ENCODE data around the gene NPC1L1.

GRCh38 chr7:44575054-44575453 is 33.9 kb upstream of the NPC1L1 start:
- TF ChIP-seq CTCF (IDR thresholded peaks at IDR 0.05; ENCODE audit: insufficient read depth, low read length): no peak
- TF ChIP-seq POLR2AphosphoS5 (IDR thresholded peaks at IDR 0.05; ENCODE audit: low read depth): no peak
- TF ChIP-seq GABPA (IDR thresholded peaks at IDR 0.05; ENCODE audit: low read depth): no peak
- TF ChIP-seq SPI1 (IDR thresholded peaks at IDR 0.05; ENCODE audit: borderline replicate concordance, low read depth): no peak
- TF ChIP-seq, protein P1, sequence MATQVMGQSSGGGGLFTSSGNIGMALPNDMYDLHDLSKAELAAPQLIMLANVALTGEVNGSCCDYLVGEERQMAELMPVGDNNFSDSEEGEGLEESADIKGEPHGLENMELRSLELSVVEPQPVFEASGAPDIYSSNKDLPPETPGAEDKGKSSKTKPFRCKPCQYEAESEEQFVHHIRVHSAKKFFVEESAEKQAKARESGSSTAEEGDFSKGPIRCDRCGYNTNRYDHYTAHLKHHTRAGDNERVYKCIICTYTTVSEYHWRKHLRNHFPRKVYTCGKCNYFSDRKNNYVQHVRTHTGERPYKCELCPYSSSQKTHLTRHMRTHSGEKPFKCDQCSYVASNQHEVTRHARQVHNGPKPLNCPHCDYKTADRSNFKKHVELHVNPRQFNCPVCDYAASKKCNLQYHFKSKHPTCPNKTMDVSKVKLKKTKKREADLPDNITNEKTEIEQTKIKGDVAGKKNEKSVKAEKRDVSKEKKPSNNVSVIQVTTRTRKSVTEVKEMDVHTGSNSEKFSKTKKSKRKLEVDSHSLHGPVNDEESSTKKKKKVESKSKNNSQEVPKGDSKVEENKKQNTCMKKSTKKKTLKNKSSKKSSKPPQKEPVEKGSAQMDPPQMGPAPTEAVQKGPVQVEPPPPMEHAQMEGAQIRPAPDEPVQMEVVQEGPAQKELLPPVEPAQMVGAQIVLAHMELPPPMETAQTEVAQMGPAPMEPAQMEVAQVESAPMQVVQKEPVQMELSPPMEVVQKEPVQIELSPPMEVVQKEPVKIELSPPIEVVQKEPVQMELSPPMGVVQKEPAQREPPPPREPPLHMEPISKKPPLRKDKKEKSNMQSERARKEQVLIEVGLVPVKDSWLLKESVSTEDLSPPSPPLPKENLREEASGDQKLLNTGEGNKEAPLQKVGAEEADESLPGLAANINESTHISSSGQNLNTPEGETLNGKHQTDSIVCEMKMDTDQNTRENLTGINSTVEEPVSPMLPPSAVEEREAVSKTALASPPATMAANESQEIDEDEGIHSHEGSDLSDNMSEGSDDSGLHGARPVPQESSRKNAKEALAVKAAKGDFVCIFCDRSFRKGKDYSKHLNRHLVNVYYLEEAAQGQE (IDR thresholded peaks at IDR 0.05; ENCODE audit: insufficient replicate concordance, low read depth): no peak
